ENCODE data around the gene RYR2. TPM values are rescaled to one million over a fixed set of nuclear protein-coding genes. Genes with fewer than 3 reads are reported as not detected.

Gene RYR2
- total RNA-seq, 1 donor from 2014 or later, result 4.8 TPM

- intact Hi-C loops (cut with DNase I), result no loop called here
- no peak for TF ChIP-seq CTCF (IDR thresholded peaks at IDR 0.05)
- DNase-seq, result no peak
These were observed 199.1 kb downstream of the RYR2 start for GRCh38 chr1:237241038-237241437.

DNA sequence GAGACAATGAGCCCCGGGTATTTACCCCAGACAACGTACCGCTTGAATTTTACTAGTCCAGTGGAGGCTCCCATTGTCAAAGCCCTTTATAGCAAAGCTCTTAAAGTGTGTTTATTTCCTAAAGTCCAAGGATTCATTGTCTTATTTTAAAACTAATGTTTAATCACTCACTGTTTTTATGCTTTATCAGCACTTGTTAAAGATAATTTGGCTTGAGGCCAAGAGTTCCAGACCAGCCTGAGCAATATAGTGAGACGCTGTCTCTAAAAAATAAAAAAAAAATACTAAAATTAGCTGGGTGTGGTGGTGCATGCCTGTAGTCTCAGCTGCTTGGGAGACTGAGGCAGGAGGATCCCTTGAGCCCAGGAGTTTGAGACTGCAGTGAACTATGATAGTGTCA is 202.8 kb downstream of the RYR2 start:
- TF ChIP-seq CTCF (IDR thresholded peaks at IDR 0.05), result no peak
- DNase-seq, result no peak
- intact Hi-C loops (cut with DNase I), result no loop called here
- Histone ChIP-seq H3K36me3 (no peaks in the 10 kb centered on the region), H3K4me1 (no peaks in the 10 kb centered on the region), H3K27me3 (ENCODE audit: low read depth) (no peaks in the 10 kb centered on the region), H3K4me3 (no peak overlapping the region), H3K27ac (no peak overlapping the region), H3K9me3 (no peaks in the 10 kb centered on the region)
- no peak for ATAC-seq

More at GRCh38 chr1:237241038-237241437, 199.1 kb downstream of the RYR2 start:
- Histone ChIP-seq H3K4me1 (no peaks in the 10 kb centered on the region), H3K36me3 (no peaks in the 10 kb centered on the region), H3K27ac (no peak overlapping the region), H3K9me3 (no peaks in the 10 kb centered on the region), H3K4me3 (no peak overlapping the region), H3K27me3 (ENCODE audit: low read depth) (no peaks in the 10 kb centered on the region)
- no peak for ATAC-seq

GRCh38 chr1:237247442-237247841 is 205.5 kb downstream of the RYR2 start:
- Histone ChIP-seq H3K4me1 (no peaks in the 10 kb centered on the region), H3K27ac (no peak overlapping the region), H3K9me3 (no peaks in the 10 kb centered on the region), H3K36me3 (no peaks in the 10 kb centered on the region), H3K27me3 (ENCODE audit: low read depth) (no peaks in the 10 kb centered on the region), H3K4me3 (no peak overlapping the region)
- intact Hi-C loops (cut with DNase I), result no loop called here
- DNase-seq (no peak), ATAC-seq (no peak)
- TF ChIP-seq CTCF (IDR thresholded peaks at IDR 0.05), result no peak

- H3K4me1 ChIP-seq, result no peaks in the 10 kb centered on the region
- intact Hi-C loops (cut with DNase I), result no loop called here
- H3K9me3 ChIP-seq, result no peaks in the 10 kb centered on the region
- TF ChIP-seq CTCF (IDR thresholded peaks at IDR 0.05), result no peak
- no peak overlapping the region for H3K27ac ChIP-seq
- H3K36me3 ChIP-seq, result no peaks in the 10 kb centered on the region
- no peaks in the 10 kb centered on the region for H3K27me3 ChIP-seq (ENCODE audit: low read depth)
- DNase-seq, result no peak
- no peak for ATAC-seq
- no peak overlapping the region for H3K4me3 ChIP-seq
These were observed 207.1 kb downstream of the RYR2 start for GRCh38 chr1:237249120-237249519.

GRCh38 chr1:237250055-237250454 is 208.1 kb downstream of the RYR2 start:
- intact Hi-C loops (cut with DNase I), result no loop called here
- Histone ChIP-seq H3K9me3 (no peaks in the 10 kb centered on the region), H3K4me3 (no peak overlapping the region), H3K27me3 (ENCODE audit: low read depth) (no peaks in the 10 kb centered on the region), H3K4me1 (no peaks in the 10 kb centered on the region), H3K36me3 (no peaks in the 10 kb centered on the region), H3K27ac (no peak overlapping the region)
- DNase-seq, result no peak
- TF ChIP-seq CTCF (IDR thresholded peaks at IDR 0.05), result no peak
- no peak for ATAC-seq

- no peak for ATAC-seq
- H3K4me1 ChIP-seq, result no peaks in the 10 kb centered on the region
- no peaks in the 10 kb centered on the region for H3K27me3 ChIP-seq (ENCODE audit: low read depth)
- H3K4me3 ChIP-seq, result no peak overlapping the region
- TF ChIP-seq CTCF (IDR thresholded peaks at IDR 0.05), result no peak
- H3K36me3 ChIP-seq, result no peaks in the 10 kb centered on the region
- no peak for DNase-seq
- intact Hi-C loops (cut with DNase I), result no loop called here
- no peaks in the 10 kb centered on the region for H3K9me3 ChIP-seq
- H3K27ac ChIP-seq, result no peak overlapping the region
These were observed 213.1 kb downstream of the RYR2 start for GRCh38 chr1:237255071-237255470.

All from lower lobe of right lung (tissue), 2 donors.